HepG2 (cell line): ENCODE results near the gene SIVA1.

Experiments
- BRF2 ChIP-seq: sonication (generic); formaldehyde crosslinking; IDR thresholded peaks from 2 replicates; pipeline ENCODE4 v1.8.1; 2022; ENCODE audit warnings: mild to moderate bottlenecking, missing genetic modification reagents
- RNF2 ChIP-seq: fragments of 450-650 bp; conservative IDR thresholded peaks from 2 replicates; pipeline ENCODE4 v1.6.1; 2016; ENCODE audit warnings: low read depth
- SALL2 ChIP-seq: sonication (generic); formaldehyde crosslinking; IDR thresholded peaks from 2 replicates; pipeline ENCODE4 v1.8.1; 2023; ENCODE audit warnings: mild to moderate bottlenecking, missing genetic modification reagents, inconsistent platforms
- TBP ChIP-seq: sonication (generic); formaldehyde crosslinking; IDR thresholded peaks from 2 replicates; pipeline ENCODE4 v1.5.0; 2020; ENCODE audit warnings: missing genetic modification reagents
- ZNF547 ChIP-seq: sonication (generic); formaldehyde crosslinking; IDR thresholded peaks from 2 replicates; pipeline ENCODE4 v1.5.1; 2020; ENCODE audit warnings: mild to moderate bottlenecking, missing genetic modification reagents
- ZNF883 ChIP-seq: sonication (generic); formaldehyde crosslinking; IDR thresholded peaks from 2 replicates; pipeline ENCODE4 v1.5.1; 2020; ENCODE audit warnings: mild to moderate bottlenecking, missing genetic modification reagents; ENCODE audit errors: not compliant biosample characterization

GRCh38 chr14:104805941-104806624 lies 53.1 kb downstream of the SIVA1 start:
- TF ChIP-seq ZNF883 (CRISPR knock-in tag) (no peak), SALL2 (CRISPR knock-in tag) (no peak), ZNF547 (no peak), RNF2 (no peak), TBP (CRISPR knock-in tag) (no peak), BRF2 (CRISPR knock-in tag) (no peak)
